Epithelial cell of proximal tubule (primary cell): ENCODE data around the gene ELOVL7. TPM values are rescaled to one million over a fixed set of nuclear protein-coding genes. Genes with fewer than 3 reads are reported as not detected.

Source experiments
- DNase-seq: peaks from one replicate; pipeline ENCODE4 v3.0.0-alpha.2; 2011; ENCODE audit warnings: low read depth
- H3K4me3 ChIP-seq: 2 replicates; pipeline ENCODE4 v1.5.1; 2011; ENCODE audit warnings: low read depth, mild to moderate bottlenecking, low read length
- CTCF ChIP-seq: conservative IDR thresholded peaks from 2 replicates; pipeline ENCODE4 v1.5.1; 2012; ENCODE audit warnings: low read depth, mild to moderate bottlenecking, low read length
- total RNA-seq: library from RNA; depleted of rRNA; stranded (reverse); fragments of >200 nt; gene quantifications from 2 replicates; pipeline ENCODE4 v1.2.3, GENCODE V29; 2015

The ELOVL7 gene
- total RNA-seq, 1 donor from 2014 or later: 6.3 TPM

DNA sequence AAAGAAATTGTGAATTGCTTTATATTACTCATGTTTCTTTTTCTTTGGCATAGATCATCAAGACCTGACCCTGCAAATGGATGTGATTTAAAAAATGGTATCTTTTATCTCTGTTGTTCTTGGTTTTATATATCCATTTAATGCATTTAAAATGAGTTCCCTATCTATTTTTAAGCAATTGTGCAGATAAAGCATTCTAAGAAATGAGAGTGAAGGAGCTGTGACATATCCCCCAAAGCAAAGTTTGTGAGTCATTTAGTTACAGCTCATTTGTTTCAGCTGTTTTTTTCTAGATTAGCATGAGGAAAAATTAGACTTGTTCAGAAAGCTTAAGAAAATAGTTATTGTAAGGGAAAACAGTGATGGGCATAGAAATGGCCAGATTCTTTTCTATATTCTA lies 7.6 kb upstream of the ELOVL7 start:
- TF ChIP-seq CTCF: no peak
- H3K4me3 ChIP-seq: no peak overlapping the region
- no peak for DNase-seq

DNA sequence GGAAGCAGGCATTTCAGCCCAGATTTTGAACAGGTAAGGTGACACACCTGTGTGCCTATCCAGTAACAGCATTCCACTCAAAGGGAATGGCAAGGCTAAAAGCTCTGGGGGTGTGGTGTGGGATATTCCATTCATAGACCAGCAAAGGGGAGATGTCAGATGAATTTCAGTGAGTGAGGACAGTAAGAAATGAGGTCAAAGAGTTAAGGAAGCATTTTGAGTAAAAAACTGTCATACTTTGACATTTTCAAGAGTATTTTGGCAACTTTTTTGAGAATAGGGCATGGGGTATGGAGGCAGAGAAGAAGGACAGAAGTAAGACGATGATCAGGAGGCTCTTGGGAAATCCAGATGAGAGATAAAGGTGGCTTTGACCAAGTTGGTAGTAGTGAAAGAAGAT lies 2.2 kb upstream of the ELOVL7 start:
- no peak for DNase-seq
- no peak for TF ChIP-seq CTCF
- H3K4me3 ChIP-seq: no peak overlapping the region

DNA sequence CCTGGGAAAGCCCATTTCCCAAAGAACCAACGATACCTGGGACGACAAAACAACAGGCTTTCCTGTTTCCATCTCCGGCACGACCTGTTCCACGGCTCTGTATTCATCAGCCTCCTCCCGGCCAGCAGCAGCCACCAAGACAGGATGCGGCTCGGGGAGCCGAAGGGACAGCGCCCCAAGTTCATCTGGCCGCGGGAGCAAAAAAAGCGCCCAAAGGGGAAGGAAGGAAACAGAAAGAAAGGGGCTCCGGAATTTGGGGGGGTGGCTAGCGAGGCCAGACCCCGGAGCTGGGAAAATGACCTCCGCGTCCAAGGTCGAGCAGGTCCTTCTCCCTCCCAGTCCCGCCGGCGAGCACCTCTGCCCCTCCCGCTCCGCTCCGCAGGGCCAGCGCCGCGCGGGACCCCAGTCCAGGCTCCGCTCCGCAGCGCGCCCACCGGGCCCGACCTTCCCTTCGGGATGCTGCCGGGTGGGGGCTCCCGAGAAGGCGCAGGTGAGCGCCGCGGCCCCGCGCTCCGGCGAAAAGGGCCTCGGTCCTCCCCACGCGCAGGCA lies 608 bp downstream of the ELOVL7 start:
- TF ChIP-seq CTCF: no peak
- peak overlapping the region; percentile 90 for H3K4me3 ChIP-seq
- DNase-seq: no peak

DNA sequence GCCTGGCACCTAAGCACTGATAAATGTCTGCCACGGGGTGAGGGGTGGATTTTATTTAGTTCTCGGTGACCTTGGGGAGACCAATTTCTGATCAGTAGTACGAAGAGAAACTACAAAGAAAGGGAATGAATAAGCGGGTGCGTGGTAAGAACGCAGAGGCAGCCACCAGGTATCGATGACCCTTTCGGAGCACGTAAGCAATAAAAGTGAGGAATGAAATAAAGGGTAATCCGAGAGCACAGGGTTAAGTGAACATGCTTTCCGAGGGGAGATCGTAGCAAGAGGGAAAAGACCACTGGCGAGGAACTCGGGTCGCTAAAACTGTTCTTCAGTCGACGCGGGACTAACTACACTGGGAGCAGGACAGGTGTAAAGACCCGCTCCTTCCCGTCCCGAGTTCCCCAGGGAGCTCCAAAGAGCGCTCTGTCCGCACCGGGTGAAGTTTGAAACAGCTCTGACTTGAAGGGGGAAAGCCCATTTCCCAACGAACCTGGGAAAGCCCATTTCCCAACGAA lies 1.1 kb downstream of the ELOVL7 start:
- no peak for DNase-seq
- no peak for TF ChIP-seq CTCF
- H3K4me3 ChIP-seq: peak overlapping the region; percentile 90

- H3K4me3 ChIP-seq: no peak overlapping the region
- DNase-seq: no peak
- TF ChIP-seq CTCF: no peak
These were observed 2.7 kb downstream of the ELOVL7 start for GRCh38 chr5:60841361-60841760.

DNA sequence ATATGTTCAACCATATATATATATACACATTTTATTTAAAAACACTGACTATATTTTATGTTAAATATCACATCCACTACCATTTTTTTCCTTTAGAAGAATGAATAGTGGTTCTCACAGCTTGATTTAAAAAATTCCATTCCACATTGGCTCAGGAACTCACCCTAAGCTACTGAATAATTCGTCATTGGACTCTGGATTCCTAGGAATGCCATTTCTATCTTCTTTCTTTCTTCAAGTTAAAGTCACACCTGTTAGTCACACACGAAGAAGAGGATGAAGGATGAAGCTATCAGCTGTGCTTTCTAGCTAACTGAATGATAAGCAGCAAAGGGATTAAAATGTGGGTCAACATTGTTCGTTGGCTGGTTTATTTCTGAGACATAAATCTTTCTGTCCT lies 7.9 kb downstream of the ELOVL7 start:
- DNase-seq: no peak
- H3K4me3 ChIP-seq: no peak overlapping the region
- TF ChIP-seq CTCF: no peak

GRCh38 chr5:60835554-60835953 lies 8.5 kb downstream of the ELOVL7 start:
- DNase-seq: no peak
- H3K4me3 ChIP-seq: no peak overlapping the region
- no peak for TF ChIP-seq CTCF
